Pancreas (tissue), 10 donors: ENCODE measurements around the gene TRIM62. TPM values are rescaled to one million over a fixed set of nuclear protein-coding genes. Genes with fewer than 3 reads are reported as not detected.

ENCODE experiments used
- ATAC-seq, 4 donors: fragments of 200-7000 bp; cut with Tn5 transposase; one replicate each; pipeline versions ENCODE4 v1.8.0 to v1.9.1; 2020; ENCODE audit warnings: mild to moderate bottlenecking in 4 of 4, moderate library complexity in 4 of 4
- DNase-seq, 6 donors: peaks; one replicate each; pipeline ENCODE4 v3.0.0-alpha.2; 2020
- FAIRE-seq: peaks from 2 replicates; lab custom pipeline; 2012; peaks lifted over from hg19 to GRCh38; lab: Jason Lieb, UNC
- H3K27ac ChIP-seq, 4 donors: fragments of 200-600 bp; sonication (generic); 1 replicate in 3 of 4; 2 replicates in 1 of 4; pipeline versions ENCODE4 v1.5.0 to v1.8.0; 2020
- H3K27me3 ChIP-seq, 4 donors: fragments of 200-600 bp; one replicate each; pipeline ENCODE4 v1.8.0; 2021
- H3K36me3 ChIP-seq, 3 donors: fragments of 200-600 bp; sonication (generic) in 1 of 3; one replicate each; pipeline versions ENCODE4 v1.5.0 to v1.8.0; 2020 to 2021
- H3K4me1 ChIP-seq, 3 donors: fragments of 200-600 bp; one replicate each; pipeline ENCODE4 v1.8.0; 2021
- H3K4me3 ChIP-seq, 4 donors: fragments of 200-600 bp; sonication (generic) in 2 of 4; one replicate each; pipeline versions ENCODE4 v1.5.0 to v1.8.0; 2020 to 2021
- H3K9me3 ChIP-seq, 4 donors: fragments of 200-600 bp; one replicate each; pipeline ENCODE4 v1.8.0; 2021
- CTCF ChIP-seq, 4 donors: fragments of 200-600 bp; sonication (generic) in 3 of 4; IDR thresholded peaks; one replicate each; pipeline versions ENCODE4 v1.5.0 to v1.8.0; 2021; ENCODE audit warnings: antibody characterized with exemption in 4 of 4
- WGBS, 2 donors: extraction: QIAGEN DNeasy Blood & Tissue Kit; methylation state at CpG; one replicate each; pipeline ENCODE4 v1.1.7; 2013; 5-methylcytosine and 5-hydroxymethylcytosine counted together
- intact Hi-C, 3 donors: fragments of 100-400 bp; cut with DNase I; formaldehyde crosslinking; loops; one replicate each; pipeline versions ENCODE4 v1.11.1 to v1.14.2; 2022
- polyA plus RNA-seq, 2 donors: library from polyadenylated mRNA; stranded (reverse); fragments of 200-250 nt; gene quantifications; one replicate each; pipeline ENCODE4 v1.2.3, GENCODE V29; 2013
- total RNA-seq, 6 donors: library from RNA; stranded (reverse); fragmentation: NEBNext Ultra II Directional in 4 of 6; extraction: Animal tissue kit (Norgen Biotek cat#: 25700) in 4 of 6; gene quantifications; one replicate each; pipeline versions ENCODE4 v1.2.1 to v1.2.4, GENCODE V29; 2021 to 2023
- donor health status: healthy with polysubstance abuse.
- donor health status: DM: no; HTN: no; CAD: no; lungs with moderate emphysema.
- donor health status: DM: no; HTN: no; CAD: no.
- donor health status: control.
- donor health status: control.
- donor health status: Bipolar disorder and iron deficiency.
- donor health status: DM: yes; HTN: yes; CAD: no.
- donor health status: DM: no; HTN: no; CAD: no.
- donor health status: DM: no; HTN: no; CAD: no.
- donor health status: DM: yes; HTN: yes; CAD: no.

The TRIM62 gene
- total and polyA plus RNA-seq, 8 donors = 1.6 to 4.3 (median 2.7) TPM

DNA sequence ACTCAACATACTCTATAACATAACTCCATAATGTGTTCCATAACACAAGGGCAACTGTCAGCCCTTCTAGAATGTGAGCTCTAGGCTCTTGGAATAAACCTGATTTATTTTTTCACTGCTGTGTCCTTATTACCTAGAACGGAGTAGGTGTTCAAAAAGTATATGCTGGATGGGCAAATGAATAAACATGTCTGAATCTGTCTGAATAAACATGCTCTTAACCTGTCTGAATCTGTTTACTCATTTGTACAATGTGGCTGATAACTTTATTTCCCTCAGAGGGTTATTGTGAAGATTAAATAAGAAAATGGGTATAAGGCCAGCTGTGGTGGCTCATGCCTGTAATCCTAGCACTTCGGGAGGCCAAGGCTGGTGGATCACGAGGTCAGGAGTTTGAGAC lies 58.6 kb downstream of the TRIM62 start:
- ATAC-seq (no peak), FAIRE-seq (no peak)

DNA sequence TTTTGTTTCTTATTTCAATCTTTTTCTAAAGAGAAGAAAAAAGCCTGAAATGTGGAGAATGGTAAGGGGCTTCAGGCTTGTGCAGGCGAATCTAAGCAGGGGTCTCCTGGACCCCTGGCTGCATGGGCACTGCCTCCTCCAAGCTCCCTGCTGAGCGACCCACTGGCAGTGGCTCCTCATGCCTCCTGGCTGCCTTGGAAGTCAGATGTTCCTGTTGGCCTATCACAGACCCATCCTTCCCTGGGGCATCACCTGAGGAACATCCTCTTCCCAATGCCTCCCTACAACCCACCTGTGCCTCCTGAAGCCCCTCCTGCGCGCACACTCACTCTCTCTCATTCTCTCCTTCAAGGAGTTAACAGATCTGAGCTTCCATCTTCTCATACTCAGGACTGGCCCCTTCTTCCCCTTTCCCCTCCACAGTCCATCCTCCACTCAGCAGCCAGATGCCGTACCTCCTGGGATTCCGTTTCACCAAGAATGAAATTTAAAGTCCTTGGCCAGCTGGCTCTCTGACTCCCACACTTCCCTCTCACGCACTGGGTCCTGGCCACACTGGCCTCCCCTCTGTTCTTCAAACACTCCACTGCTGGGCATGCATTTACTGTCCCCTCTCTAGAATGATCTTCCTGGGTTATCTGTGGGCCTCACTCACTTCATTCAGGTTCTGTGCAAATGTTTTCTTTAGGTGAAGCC lies 59.2 kb downstream of the TRIM62 start:
- FAIRE-seq = no peak
- Histone ChIP-seq H3K9me3 (no peaks in the 10 kb centered on the region), H3K4me3 (no peak overlapping the region), H3K27me3 (no peaks in the 10 kb centered on the region), H3K27ac (no peak overlapping the region), H3K4me1 (peaks cover 0 to 6% (median 5%) of the 10 kb centered on the region in 3 donors), H3K36me3 (no peaks in the 10 kb centered on the region)
- TF ChIP-seq CTCF (IDR thresholded peaks at IDR 0.05) = no peak
- DNase-seq = no peak
- intact Hi-C loops = no loop called here
- 71 to 86% methylated on average over 7 of the region's 7 CpGs for WGBS, 2 donors
- no peak for ATAC-seq

More for the DNA sequence above, 58.6 kb downstream of the TRIM62 start:
- TF ChIP-seq CTCF (IDR thresholded peaks at IDR 0.05) = no peak
- Histone ChIP-seq H3K4me3 (no peak overlapping the region), H3K27ac (no peak overlapping the region), H3K36me3 (no peaks in the 10 kb centered on the region), H3K27me3 (no peaks in the 10 kb centered on the region), H3K4me1 (peaks cover 4 to 9% (median 8%) of the 10 kb centered on the region in 3 donors), H3K9me3 (no peaks in the 10 kb centered on the region)
- 62 to 75% methylated on average over 3 of the region's 3 CpGs for WGBS, 2 donors
- no peak for DNase-seq
- intact Hi-C loops = no loop called here

DNA sequence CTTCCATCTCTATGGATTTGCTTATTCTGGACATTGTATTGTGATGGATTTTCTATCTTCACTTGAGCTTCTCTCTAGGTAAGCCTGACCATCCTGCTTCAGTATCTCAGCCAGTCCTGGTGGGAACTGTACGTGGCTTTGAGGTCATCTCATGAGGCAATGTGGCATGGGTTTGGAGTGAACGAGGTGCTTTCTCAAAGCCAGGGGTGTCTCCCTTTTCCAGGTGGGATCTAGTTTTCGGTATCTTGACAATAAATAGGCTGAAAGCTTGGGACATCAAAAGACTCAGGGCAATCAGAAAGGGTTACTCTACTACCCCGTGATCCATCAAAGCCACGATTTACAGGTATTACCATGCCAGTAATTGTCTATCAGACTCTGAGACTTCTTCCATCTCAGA lies 60.1 kb downstream of the TRIM62 start:
- DNase-seq (no peak), ATAC-seq (no peak), FAIRE-seq (no peak)
- Histone ChIP-seq H3K27me3 (no peaks in the 10 kb centered on the region), H3K4me3 (no peak overlapping the region), H3K4me1 (peaks cover 0 to 6% (median 5%) of the 10 kb centered on the region in 3 donors), H3K9me3 (no peaks in the 10 kb centered on the region), H3K27ac (no peak overlapping the region), H3K36me3 (no peaks in the 10 kb centered on the region)
- intact Hi-C loops = no loop called here
- 75 to 81% methylated on average over 5 of the region's 5 CpGs for WGBS, 2 donors
- no peak for TF ChIP-seq CTCF (IDR thresholded peaks at IDR 0.05)

DNA sequence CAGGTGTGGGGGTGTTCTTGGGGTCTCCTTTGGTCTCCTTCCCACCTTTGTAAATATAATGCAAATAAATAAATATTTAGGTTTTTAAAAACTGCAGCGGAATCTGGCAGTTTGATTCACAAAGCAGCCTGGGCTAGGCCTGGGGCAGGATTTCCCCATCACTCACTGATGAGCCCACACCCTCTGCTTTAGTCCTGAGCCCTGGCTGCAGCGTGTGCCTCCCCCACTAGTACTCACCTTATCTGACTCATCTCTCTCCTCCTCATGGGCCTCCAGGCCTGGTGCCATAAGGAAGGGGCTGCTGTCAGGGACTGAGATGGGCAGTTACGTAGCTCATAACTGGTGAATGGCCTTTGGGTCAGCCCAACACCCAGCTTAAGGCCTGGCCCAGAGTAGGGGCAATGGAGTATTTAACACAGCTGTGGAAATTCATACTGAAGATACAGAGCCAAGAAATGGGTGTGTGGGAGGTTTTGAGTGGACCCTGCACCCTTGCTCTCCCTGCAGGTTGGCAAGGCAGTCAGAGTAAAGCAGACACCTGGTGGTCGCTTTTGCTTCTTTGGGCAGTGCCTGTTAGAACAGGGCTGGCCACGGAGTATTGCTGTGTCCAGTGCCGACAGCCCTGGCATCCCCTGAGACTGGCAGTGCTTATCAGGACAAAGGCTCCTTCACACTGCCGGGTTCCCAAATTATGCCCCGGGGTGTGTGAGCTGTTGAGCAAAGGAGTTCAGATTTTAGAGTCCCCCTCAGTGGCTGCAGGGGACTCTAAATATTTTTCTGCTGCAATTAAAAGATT lies 61.2 kb downstream of the TRIM62 start:
- H3K27ac ChIP-seq = no peak overlapping the region
- H3K27me3 ChIP-seq = no peaks in the 10 kb centered on the region
- no peak for TF ChIP-seq CTCF (IDR thresholded peaks at IDR 0.05)
- intact Hi-C loops = no loop called here
- 80 to 86% methylated on average over 8 of the region's 8 CpGs for WGBS, 2 donors
- H3K4me3 ChIP-seq = no peak overlapping the region
- H3K9me3 ChIP-seq = no peaks in the 10 kb centered on the region
- H3K36me3 ChIP-seq = no peaks in the 10 kb centered on the region
- no peak for FAIRE-seq
- no peak for DNase-seq
- ATAC-seq = no peak
- H3K4me1 ChIP-seq = no peaks in the 10 kb centered on the region
